Parathyroid adenoma (tissue), 2 donors: ENCODE results near the gene MOB3B.

ENCODE experiments used
- H2AFZ ChIP-seq: fragments of 300-600 bp; sonication (generic); one replicate; pipeline ENCODE4 v1.7.0; 2017; ENCODE audit warnings: antibody characterized with exemption, mild to moderate bottlenecking
- H3K27ac ChIP-seq: fragments of 300-600 bp; sonication (generic); one replicate; pipeline ENCODE4 v1.7.0; 2017
- H3K27me3 ChIP-seq: fragments of 300-600 bp; sonication (generic); one replicate; pipeline ENCODE4 v1.7.0; 2017; ENCODE audit warnings: low read length; ENCODE audit not compliant: control insufficient read depth, insufficient read depth
- H3K36me3 ChIP-seq: fragments of 300-600 bp; sonication (generic); one replicate; pipeline ENCODE4 v1.7.0; 2017; ENCODE audit warnings: low read length; ENCODE audit not compliant: control insufficient read depth, insufficient read depth
- H3K4me1 ChIP-seq: fragments of 300-600 bp; sonication (generic); one replicate; pipeline ENCODE4 v1.7.0; 2017; ENCODE audit warnings: control low read depth
- H3K4me2 ChIP-seq: fragments of 300-600 bp; sonication (generic); one replicate; pipeline ENCODE4 v1.7.0; 2017; ENCODE audit warnings: low read length
- H3K4me3 ChIP-seq: fragments of 300-600 bp; sonication (generic); one replicate; pipeline ENCODE4 v1.7.0; 2017; ENCODE audit warnings: low read depth, low read length
- H3K79me2 ChIP-seq: fragments of 300-600 bp; sonication (generic); one replicate; pipeline ENCODE4 v1.7.0; 2017; ENCODE audit warnings: control low read depth
- H3K9ac ChIP-seq: fragments of 300-600 bp; sonication (generic); one replicate; pipeline ENCODE4 v1.7.0; 2017; ENCODE audit warnings: mild to moderate bottlenecking
- H3K9me3 ChIP-seq: fragments of 300-600 bp; sonication (generic); one replicate; pipeline ENCODE4 v1.7.0; 2017; ENCODE audit warnings: low read length; ENCODE audit not compliant: control insufficient read depth
- TF ChIP-seq, protein P1 (sequence below): fragments of 300-600 bp; sonication (generic); IDR thresholded peaks from one replicate; pipeline ENCODE4 v1.7.0; 2017; ENCODE audit warnings: antibody characterized with exemption, mild to moderate bottlenecking
- donor health status: primary hyperparathyroidism.

MOB3B gene

DNA sequence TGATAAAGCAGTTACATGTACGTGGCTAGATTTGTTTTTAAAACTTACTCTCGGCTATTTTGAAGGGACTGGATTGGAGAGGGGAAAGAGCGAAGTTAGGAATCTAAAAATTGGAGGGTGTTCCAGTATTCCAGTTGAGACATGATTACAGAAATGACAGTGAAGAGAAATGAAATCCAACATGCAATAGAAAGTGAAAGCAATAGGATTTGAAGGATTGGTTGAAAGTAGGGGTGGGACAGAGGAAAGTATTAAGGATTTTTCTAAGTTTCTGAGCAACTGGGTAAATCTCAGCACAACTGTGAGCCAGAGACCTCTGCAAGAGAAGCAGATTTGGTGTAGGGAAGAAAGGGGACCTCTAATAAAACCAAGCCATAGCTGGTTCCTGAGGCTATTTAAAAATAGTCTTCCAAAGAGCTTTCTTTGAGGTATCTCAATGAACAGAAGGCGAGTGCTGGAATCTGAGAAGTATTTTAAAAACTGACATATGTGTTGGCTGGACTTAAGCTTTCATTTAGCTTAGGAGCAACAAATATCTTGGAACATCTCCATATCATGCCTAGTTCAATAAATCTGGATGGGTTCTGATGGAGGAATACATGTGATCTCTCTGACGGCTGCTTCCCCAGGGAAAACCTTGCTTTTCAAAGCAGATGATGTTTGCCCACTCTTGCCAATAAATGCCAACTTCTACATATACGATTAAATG is 115.9 kb downstream of the MOB3B start:
- H3K36me3 ChIP-seq, result no peaks in the 10 kb centered on the region
- H3K9me3 ChIP-seq, result no peaks in the 10 kb centered on the region
- H3K4me3 ChIP-seq, result no peak overlapping the region
- H3K27me3 ChIP-seq, result no peaks in the 10 kb centered on the region
- no peak overlapping the region for H3K27ac ChIP-seq
- no peak overlapping the region for H2AFZ ChIP-seq
- no peak overlapping the region for H3K9ac ChIP-seq
- no peaks in the 10 kb centered on the region for H3K79me2 ChIP-seq
- H3K4me1 ChIP-seq, result no peaks in the 10 kb centered on the region
- TF ChIP-seq, protein P1, sequence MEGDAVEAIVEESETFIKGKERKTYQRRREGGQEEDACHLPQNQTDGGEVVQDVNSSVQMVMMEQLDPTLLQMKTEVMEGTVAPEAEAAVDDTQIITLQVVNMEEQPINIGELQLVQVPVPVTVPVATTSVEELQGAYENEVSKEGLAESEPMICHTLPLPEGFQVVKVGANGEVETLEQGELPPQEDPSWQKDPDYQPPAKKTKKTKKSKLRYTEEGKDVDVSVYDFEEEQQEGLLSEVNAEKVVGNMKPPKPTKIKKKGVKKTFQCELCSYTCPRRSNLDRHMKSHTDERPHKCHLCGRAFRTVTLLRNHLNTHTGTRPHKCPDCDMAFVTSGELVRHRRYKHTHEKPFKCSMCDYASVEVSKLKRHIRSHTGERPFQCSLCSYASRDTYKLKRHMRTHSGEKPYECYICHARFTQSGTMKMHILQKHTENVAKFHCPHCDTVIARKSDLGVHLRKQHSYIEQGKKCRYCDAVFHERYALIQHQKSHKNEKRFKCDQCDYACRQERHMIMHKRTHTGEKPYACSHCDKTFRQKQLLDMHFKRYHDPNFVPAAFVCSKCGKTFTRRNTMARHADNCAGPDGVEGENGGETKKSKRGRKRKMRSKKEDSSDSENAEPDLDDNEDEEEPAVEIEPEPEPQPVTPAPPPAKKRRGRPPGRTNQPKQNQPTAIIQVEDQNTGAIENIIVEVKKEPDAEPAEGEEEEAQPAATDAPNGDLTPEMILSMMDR, result no peak
- H3K4me2 ChIP-seq, result no peak overlapping the region

DNA sequence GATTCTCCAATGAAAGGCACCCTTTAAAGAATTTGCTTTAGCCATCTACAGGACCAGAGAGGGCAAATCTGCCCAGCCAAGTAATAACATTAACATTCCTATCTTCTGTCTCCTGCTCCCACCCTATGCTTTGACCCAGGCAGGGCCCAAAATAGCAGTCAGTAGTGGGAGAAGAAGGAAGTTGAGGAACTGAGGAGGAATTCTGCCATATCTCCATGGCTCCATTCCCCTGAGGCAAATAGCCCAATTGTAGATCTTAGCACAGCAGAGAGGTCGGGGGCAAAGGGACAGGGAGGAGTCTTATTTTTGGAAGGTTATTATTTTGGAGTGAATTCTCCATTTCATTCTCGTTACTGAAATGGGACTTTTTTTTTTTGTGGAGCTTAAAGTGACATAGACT is 116.7 kb downstream of the MOB3B start:
- Histone ChIP-seq H3K36me3 (no peaks in the 10 kb centered on the region), H3K4me1 (no peaks in the 10 kb centered on the region), H3K9ac (no peak overlapping the region), H3K79me2 (no peaks in the 10 kb centered on the region), H3K4me2 (no peak overlapping the region), H3K27ac (no peak overlapping the region), H3K9me3 (no peaks in the 10 kb centered on the region), H2AFZ (no peak overlapping the region), H3K27me3 (no peaks in the 10 kb centered on the region), H3K4me3 (no peak overlapping the region)
- TF ChIP-seq, protein P1, result no peak

DNA sequence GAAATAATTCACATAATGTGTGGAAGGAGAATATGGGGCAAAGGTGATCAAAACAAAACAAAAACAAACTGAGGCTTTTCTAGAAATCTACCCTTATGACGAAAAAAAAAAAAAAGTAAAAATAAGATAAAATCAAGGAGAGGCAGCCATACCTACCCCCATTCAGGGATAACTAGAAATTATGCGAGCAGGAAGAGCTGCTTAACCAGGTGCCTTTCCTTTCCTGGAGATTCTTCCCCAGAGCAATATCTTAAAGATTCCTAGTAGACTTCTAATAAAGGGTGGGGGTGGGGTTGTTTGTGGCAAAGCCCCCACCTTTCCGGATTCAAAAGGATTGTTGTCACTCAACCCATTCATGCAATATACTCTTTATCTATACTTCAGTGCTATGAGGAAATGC is 117.5 kb downstream of the MOB3B start:
- Histone ChIP-seq H3K79me2 (no peaks in the 10 kb centered on the region), H3K4me1 (no peaks in the 10 kb centered on the region), H3K27me3 (no peaks in the 10 kb centered on the region), H3K36me3 (no peaks in the 10 kb centered on the region), H3K27ac (no peak overlapping the region), H3K9me3 (no peaks in the 10 kb centered on the region), H3K4me2 (no peak overlapping the region), H3K9ac (no peak overlapping the region), H2AFZ (no peak overlapping the region), H3K4me3 (no peak overlapping the region)
- TF ChIP-seq, protein P1, result no peak

DNA sequence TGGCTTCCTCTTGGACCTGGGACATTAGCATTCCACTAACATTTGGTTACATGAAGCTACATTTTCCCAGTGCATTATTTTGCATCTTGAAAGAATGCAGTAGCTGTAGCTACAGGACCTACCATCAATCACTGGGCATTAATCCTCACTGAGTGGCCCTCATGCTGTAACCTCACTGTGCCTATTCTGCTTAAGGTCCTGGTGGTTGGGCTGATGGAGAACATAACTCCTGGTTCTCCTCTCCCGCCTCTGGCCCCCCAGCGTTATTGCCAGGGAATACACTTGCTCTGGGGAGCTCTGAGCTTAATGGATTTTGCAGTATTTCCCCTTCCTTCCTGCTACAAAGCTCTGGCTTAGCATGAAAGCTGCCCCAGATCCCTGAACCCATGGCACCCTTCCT is 121.1 kb downstream of the MOB3B start:
- no peaks in the 10 kb centered on the region for H3K79me2 ChIP-seq
- H3K9me3 ChIP-seq, result no peaks in the 10 kb centered on the region
- no peak overlapping the region for H2AFZ ChIP-seq
- no peak overlapping the region for H3K9ac ChIP-seq
- TF ChIP-seq, protein P1, result no peak
- no peaks in the 10 kb centered on the region for H3K4me1 ChIP-seq
- H3K4me3 ChIP-seq, result no peak overlapping the region
- H3K36me3 ChIP-seq, result no peaks in the 10 kb centered on the region
- H3K27ac ChIP-seq, result no peak overlapping the region
- H3K27me3 ChIP-seq, result no peaks in the 10 kb centered on the region
- H3K4me2 ChIP-seq, result no peak overlapping the region

DNA sequence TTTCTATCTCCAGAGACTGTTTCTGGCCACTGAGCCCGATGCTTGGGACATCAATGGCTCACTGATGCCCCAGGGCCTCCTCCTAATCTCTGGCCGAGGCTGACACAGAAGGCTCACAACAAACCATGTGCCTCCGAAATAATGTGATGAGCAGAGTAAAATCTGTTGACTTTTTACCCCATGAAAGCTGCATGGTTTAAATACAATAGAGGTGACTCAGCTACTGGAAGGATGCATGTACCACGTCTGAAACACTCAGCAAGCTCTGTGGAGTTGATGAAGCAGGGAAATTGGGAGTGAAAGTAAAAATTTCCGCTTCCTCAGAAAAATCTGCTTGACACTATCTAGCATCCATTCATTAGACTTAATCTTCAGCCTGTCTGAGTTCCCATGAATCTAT is 121.6 kb downstream of the MOB3B start:
- Histone ChIP-seq H2AFZ (no peak overlapping the region), H3K4me2 (no peak overlapping the region), H3K79me2 (no peaks in the 10 kb centered on the region), H3K4me3 (no peak overlapping the region), H3K9ac (no peak overlapping the region), H3K27me3 (no peaks in the 10 kb centered on the region), H3K27ac (no peak overlapping the region), H3K36me3 (no peaks in the 10 kb centered on the region), H3K9me3 (no peaks in the 10 kb centered on the region), H3K4me1 (no peaks in the 10 kb centered on the region)
- TF ChIP-seq, protein P1, result no peak
